ENCODE data around the gene SCN2A.

DNA sequence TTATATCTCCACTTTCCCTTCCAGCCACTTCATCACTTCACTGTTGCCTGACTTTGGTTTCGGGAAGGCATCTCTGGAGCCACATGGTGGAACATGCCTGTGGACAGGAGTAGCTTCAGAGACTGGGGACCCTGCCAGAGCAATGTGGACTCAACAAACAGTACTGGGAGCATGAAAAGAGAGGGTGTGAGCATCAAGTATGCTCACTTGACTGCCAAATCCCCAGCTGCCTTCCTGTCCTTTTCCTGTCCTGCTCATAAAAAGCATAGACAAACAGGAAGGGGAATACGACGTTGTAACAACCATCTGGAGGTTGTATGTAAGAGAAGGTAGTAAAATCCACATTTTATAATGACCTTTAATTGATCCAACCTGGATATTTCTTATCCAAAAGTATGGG lies 169.0 kb downstream of the SCN2A start:
- TF ChIP-seq, protein P1, sequence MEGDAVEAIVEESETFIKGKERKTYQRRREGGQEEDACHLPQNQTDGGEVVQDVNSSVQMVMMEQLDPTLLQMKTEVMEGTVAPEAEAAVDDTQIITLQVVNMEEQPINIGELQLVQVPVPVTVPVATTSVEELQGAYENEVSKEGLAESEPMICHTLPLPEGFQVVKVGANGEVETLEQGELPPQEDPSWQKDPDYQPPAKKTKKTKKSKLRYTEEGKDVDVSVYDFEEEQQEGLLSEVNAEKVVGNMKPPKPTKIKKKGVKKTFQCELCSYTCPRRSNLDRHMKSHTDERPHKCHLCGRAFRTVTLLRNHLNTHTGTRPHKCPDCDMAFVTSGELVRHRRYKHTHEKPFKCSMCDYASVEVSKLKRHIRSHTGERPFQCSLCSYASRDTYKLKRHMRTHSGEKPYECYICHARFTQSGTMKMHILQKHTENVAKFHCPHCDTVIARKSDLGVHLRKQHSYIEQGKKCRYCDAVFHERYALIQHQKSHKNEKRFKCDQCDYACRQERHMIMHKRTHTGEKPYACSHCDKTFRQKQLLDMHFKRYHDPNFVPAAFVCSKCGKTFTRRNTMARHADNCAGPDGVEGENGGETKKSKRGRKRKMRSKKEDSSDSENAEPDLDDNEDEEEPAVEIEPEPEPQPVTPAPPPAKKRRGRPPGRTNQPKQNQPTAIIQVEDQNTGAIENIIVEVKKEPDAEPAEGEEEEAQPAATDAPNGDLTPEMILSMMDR (IDR thresholded peaks at IDR 0.05) = no peak
- TF ChIP-seq POLR2A (IDR thresholded peaks at IDR 0.05) = no peak

All from testis (tissue), 2 donors.